H1 (cell line): ENCODE results near the gene POLN.

Source experiments
- CEBPB ChIP-seq: IDR thresholded peaks from 2 replicates; pipeline ENCODE4 v1.6.1; 2012; ENCODE audit warnings: low read depth, low read length
- EGR1 ChIP-seq: IDR thresholded peaks from 2 replicates; pipeline ENCODE4 v1.6.1; 2011; ENCODE audit warnings: low read depth, low read length, borderline replicate concordance
- MAFK ChIP-seq: IDR thresholded peaks from 2 replicates; pipeline ENCODE4 v1.6.1; 2012; ENCODE audit warnings: low read depth, mild to moderate bottlenecking, improper control_type of control experiment, low read length
- MAX ChIP-seq: IDR thresholded peaks from 2 replicates; pipeline ENCODE4 v1.6.1; 2012; ENCODE audit warnings: inconsistent platforms
- SP1 ChIP-seq: IDR thresholded peaks from 2 replicates; pipeline ENCODE4 v1.6.1; 2011; ENCODE audit warnings: low read depth, low read length
- TCF12 ChIP-seq: IDR thresholded peaks from 2 replicates; pipeline ENCODE4 v1.6.1; 2011; ENCODE audit warnings: low read depth, mild to moderate bottlenecking, low read length
- ZNF274 ChIP-seq: IDR thresholded peaks from 2 replicates; pipeline ENCODE4 v1.7.0; 2012; ENCODE audit warnings: low read length, borderline replicate concordance; ENCODE audit errors: extremely low read depth
- TF ChIP-seq, protein P1 (sequence below), 3 experiments: IDR thresholded peaks; 1 replicate in 2 of 3; 2 replicates in 1 of 3; pipeline versions ENCODE4 v1.5.1 to v1.6.1; 2011; ENCODE audit warnings: low read length in 3 of 3, mild to moderate bottlenecking in 3 of 3, inconsistent platforms in 2 of 3, low read depth in 1 of 3, moderate library complexity in 1 of 3; ENCODE audit not compliant: insufficient read depth in 1 of 3; ENCODE audit errors: control extremely low read depth in 1 of 3

GRCh38 chr4:2182994-2183393, 58.9 kb downstream of the POLN start:
- TF ChIP-seq, protein P1, sequence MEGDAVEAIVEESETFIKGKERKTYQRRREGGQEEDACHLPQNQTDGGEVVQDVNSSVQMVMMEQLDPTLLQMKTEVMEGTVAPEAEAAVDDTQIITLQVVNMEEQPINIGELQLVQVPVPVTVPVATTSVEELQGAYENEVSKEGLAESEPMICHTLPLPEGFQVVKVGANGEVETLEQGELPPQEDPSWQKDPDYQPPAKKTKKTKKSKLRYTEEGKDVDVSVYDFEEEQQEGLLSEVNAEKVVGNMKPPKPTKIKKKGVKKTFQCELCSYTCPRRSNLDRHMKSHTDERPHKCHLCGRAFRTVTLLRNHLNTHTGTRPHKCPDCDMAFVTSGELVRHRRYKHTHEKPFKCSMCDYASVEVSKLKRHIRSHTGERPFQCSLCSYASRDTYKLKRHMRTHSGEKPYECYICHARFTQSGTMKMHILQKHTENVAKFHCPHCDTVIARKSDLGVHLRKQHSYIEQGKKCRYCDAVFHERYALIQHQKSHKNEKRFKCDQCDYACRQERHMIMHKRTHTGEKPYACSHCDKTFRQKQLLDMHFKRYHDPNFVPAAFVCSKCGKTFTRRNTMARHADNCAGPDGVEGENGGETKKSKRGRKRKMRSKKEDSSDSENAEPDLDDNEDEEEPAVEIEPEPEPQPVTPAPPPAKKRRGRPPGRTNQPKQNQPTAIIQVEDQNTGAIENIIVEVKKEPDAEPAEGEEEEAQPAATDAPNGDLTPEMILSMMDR (IDR thresholded peaks at IDR 0.05; ENCODE audit: control extremely low read depth in 1 of 3, insufficient read depth in 1 of 3, low read depth in 1 of 3, low read length in 3 of 3) = no peak
- TF ChIP-seq EGR1 (no peak), CEBPB (no peak), SP1 (no peak), TCF12 (no peak), MAX (no peak), ZNF274 (no peak), MAFK (no peak)
